ENCODE data around the gene FAM53A.
"Not testable (repeated sequence)": the region's sequence is repeated elsewhere in the genome, so short reads cannot be mapped to it uniquely, and the experiment has no call there.

The FAM53A gene

GRCh38 chr4:1703867-1704266 is 19.8 kb upstream of the FAM53A start:
- no peaks in the 10 kb centered on the region for H3K27me3 ChIP-seq
- peaks cover 2% of the 10 kb centered on the region; the same call in 1 of the 2 replicates for H3K4me1 ChIP-seq
- peaks cover 60% of the 10 kb centered on the region for H3K36me3 ChIP-seq
- TF ChIP-seq CTCF (IDR thresholded peaks at IDR 0.05; ENCODE audit: low read depth, low read length), result no peak
- H3K9me3 ChIP-seq, result no peaks in the 10 kb centered on the region
- no peak for DNase-seq
- no peak overlapping the region for H3K4me3 ChIP-seq (ENCODE audit: low read depth, low read length)

GRCh38 chr4:1701671-1702070 is 17.6 kb upstream of the FAM53A start:
- not testable (repeated sequence) for H3K27me3 ChIP-seq; H3K9me3 ChIP-seq; H3K4me1 ChIP-seq; H3K4me3 ChIP-seq (ENCODE audit: low read depth, low read length); DNase-seq
- H3K36me3 ChIP-seq, result peaks cover 73% of the 10 kb centered on the region

GRCh38 chr4:1695913-1696312 is 11.8 kb upstream of the FAM53A start:
- TF ChIP-seq CTCF (IDR thresholded peaks at IDR 0.05; ENCODE audit: low read depth, low read length), result no peak
- DNase-seq, result no peak
- H3K36me3 ChIP-seq, result peaks cover 78% of the 10 kb centered on the region

GRCh38 chr4:1693131-1693896 is 9.2 kb upstream of the FAM53A start:
- peak; percentile 98 for TF ChIP-seq CTCF (IDR thresholded peaks at IDR 0.05; ENCODE audit: low read depth, low read length)
- Histone ChIP-seq H3K4me3 (ENCODE audit: low read depth, low read length) (no peak overlapping the region), H3K9me3 (no peaks in the 10 kb centered on the region), H3K36me3 (peaks cover 69% of the 10 kb centered on the region), H3K4me1 (no peaks in the 10 kb centered on the region), H3K27me3 (no peaks in the 10 kb centered on the region)
- peak; percentile 67 for DNase-seq

More at GRCh38 chr4:1695913-1696312, 11.8 kb upstream of the FAM53A start:
- no peak overlapping the region for H3K4me3 ChIP-seq (ENCODE audit: low read depth, low read length)
- H3K9me3 ChIP-seq, result no peaks in the 10 kb centered on the region
- H3K4me1 ChIP-seq, result no peaks in the 10 kb centered on the region
- no peaks in the 10 kb centered on the region for H3K27me3 ChIP-seq

GRCh38 chr4:1691737-1692373 is 7.7 kb upstream of the FAM53A start:
- peaks cover 58% of the 10 kb centered on the region for H3K36me3 ChIP-seq
- no peaks in the 10 kb centered on the region for H3K27me3 ChIP-seq
- H3K4me1 ChIP-seq, result no peaks in the 10 kb centered on the region
- no peak for TF ChIP-seq CTCF (IDR thresholded peaks at IDR 0.05; ENCODE audit: low read depth, low read length)
- DNase-seq, result no peak
- no peak overlapping the region for H3K4me3 ChIP-seq (ENCODE audit: low read depth, low read length)
- H3K9me3 ChIP-seq, result no peaks in the 10 kb centered on the region

- no peak for DNase-seq
- peaks cover 49% of the 10 kb centered on the region for H3K36me3 ChIP-seq
- no peaks in the 10 kb centered on the region for H3K4me1 ChIP-seq
- H3K4me3 ChIP-seq (ENCODE audit: low read depth, low read length), result no peak overlapping the region
- no peak for TF ChIP-seq CTCF (IDR thresholded peaks at IDR 0.05; ENCODE audit: low read depth, low read length)
- no peaks in the 10 kb centered on the region for H3K9me3 ChIP-seq
- no peaks in the 10 kb centered on the region for H3K27me3 ChIP-seq
Observed at GRCh38 chr4:1690698-1691097, 6.6 kb upstream of the FAM53A start.
